Iris pigment epithelial cell (primary cell): ENCODE results near the gene TRIM29.
"Not testable (repeated sequence)": the region's sequence is repeated elsewhere in the genome, so short reads cannot be mapped to it uniquely, and the experiment has no call there.

ENCODE experiments used
- DNase-seq: peaks from one replicate; pipeline ENCODE4 v3.0.0-alpha.2; 2011; ENCODE audit warnings: low read depth

The TRIM29 gene

GRCh38 chr11:120172054-120172911 is 34.4 kb upstream of the TRIM29 start:
- peak; percentile 49 for DNase-seq

GRCh38 chr11:120170741-120171261 is 32.9 kb upstream of the TRIM29 start:
- no peak for DNase-seq

GRCh38 chr11:120169981-120170698 is 32.2 kb upstream of the TRIM29 start:
- no peak for DNase-seq

GRCh38 chr11:120168960-120169681 is 31.2 kb upstream of the TRIM29 start:
- DNase-seq, result peak; percentile 39

- no peak for DNase-seq
Measured at GRCh38 chr11:120168108-120168959, 30.4 kb upstream of the TRIM29 start.

GRCh38 chr11:120167659-120168058 is 29.7 kb upstream of the TRIM29 start:
- no peak for DNase-seq

- no peak for DNase-seq
Measured at GRCh38 chr11:120160436-120160835, 22.5 kb upstream of the TRIM29 start.

GRCh38 chr11:120153221-120153620 is 15.3 kb upstream of the TRIM29 start:
- no peak for DNase-seq

GRCh38 chr11:120151536-120151935 is 13.6 kb upstream of the TRIM29 start:
- DNase-seq, result peak; percentile 25

GRCh38 chr11:120149246-120149645 is 11.3 kb upstream of the TRIM29 start:
- DNase-seq, result no peak

GRCh38 chr11:120147950-120148270 is 10.0 kb upstream of the TRIM29 start:
- DNase-seq, result no peak

GRCh38 chr11:120147094-120147949 is 9.4 kb upstream of the TRIM29 start:
- DNase-seq, result no peak

- DNase-seq, result no peak
Measured at GRCh38 chr11:120146413-120147093, 8.6 kb upstream of the TRIM29 start.

GRCh38 chr11:120144501-120144900 is 6.6 kb upstream of the TRIM29 start:
- DNase-seq, result no peak

GRCh38 chr11:120143472-120143871 is 5.6 kb upstream of the TRIM29 start:
- DNase-seq, result not testable (repeated sequence)

GRCh38 chr11:120142441-120143100 is 4.7 kb upstream of the TRIM29 start:
- DNase-seq, result no peak

- DNase-seq, result no peak
Measured at GRCh38 chr11:120141768-120142423, 4.0 kb upstream of the TRIM29 start.

- no peak for DNase-seq
Measured at GRCh38 chr11:120141113-120141767, 3.3 kb upstream of the TRIM29 start.
